HL-60 (cell line): ENCODE measurements around the gene MARK1.

Source experiments
- DNase-seq, 2 experiments: peaks; one replicate each; pipeline ENCODE4 v3.0.0-alpha.2; 2010 to 2020; ENCODE audit warnings: low read depth in 1 of 2, low spot score in 1 of 2
- H3K27ac ChIP-seq: fragments of 250-450 bp; sonication (Bioruptor Pico); replicated peaks from 2 replicates; pipeline ENCODE4 v1.5.1; 2020; ENCODE audit warnings: mild to moderate bottlenecking, moderate library complexity
- H3K27me3 ChIP-seq: fragments of 250-450 bp; sonication (Bioruptor Pico); 2 replicates; pipeline ENCODE4 v1.5.1; 2021; ENCODE audit warnings: mild to moderate bottlenecking, moderate library complexity; ENCODE audit not compliant: insufficient read depth, poor library complexity, severe bottlenecking
- H3K4me3 ChIP-seq: replicated peaks from 2 replicates; pipeline ENCODE4 v1.5.1; 2011; ENCODE audit warnings: mild to moderate bottlenecking, control low read depth, low read length; ENCODE audit not compliant: insufficient read depth
- GABPA ChIP-seq: IDR thresholded peaks from 2 replicates; pipeline ENCODE4 v1.6.1; 2012; ENCODE audit warnings: low read depth
- POLR2AphosphoS5 ChIP-seq: IDR thresholded peaks from 2 replicates; pipeline ENCODE4 v1.6.1; 2012; ENCODE audit warnings: low read depth
- SPI1 ChIP-seq: IDR thresholded peaks from 2 replicates; pipeline ENCODE4 v1.6.1; 2012; ENCODE audit warnings: low read depth, mild to moderate bottlenecking, borderline replicate concordance
- TF ChIP-seq, protein P1 (sequence below): IDR thresholded peaks from 2 replicates; pipeline ENCODE4 v1.6.1; 2012; ENCODE audit warnings: low read depth; ENCODE audit not compliant: insufficient replicate concordance
- TF ChIP-seq, protein P2 (sequence below): IDR thresholded peaks from one replicate; pipeline ENCODE4 v1.5.1; 2011; ENCODE audit warnings: low read length, control low read depth, inconsistent platforms; ENCODE audit not compliant: insufficient read depth

MARK1 gene

DNA sequence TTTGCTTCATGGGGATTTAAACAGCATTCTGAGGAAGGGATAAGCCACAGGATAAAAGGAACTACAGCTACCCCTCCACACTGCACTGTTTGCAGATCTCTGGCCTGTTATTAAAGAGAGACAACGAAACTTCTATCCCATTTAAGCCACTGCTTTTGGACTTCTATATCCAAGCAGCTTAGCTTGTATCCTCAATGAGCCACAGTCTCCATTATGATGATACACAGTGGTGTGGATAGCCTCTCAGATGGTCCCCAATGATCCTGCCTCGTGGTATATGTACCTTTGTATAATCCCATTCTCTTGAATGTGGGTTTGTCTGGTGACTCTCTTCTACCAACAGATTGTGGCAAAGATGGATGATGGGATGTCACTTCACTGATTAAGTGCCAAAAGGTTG lies 36.0 kb upstream of the MARK1 start:
- no peak overlapping the region for H3K27ac ChIP-seq
- no peak overlapping the region for H3K4me3 ChIP-seq
- no peak for DNase-seq
- TF ChIP-seq POLR2AphosphoS5: no peak
- TF ChIP-seq, protein P1, sequence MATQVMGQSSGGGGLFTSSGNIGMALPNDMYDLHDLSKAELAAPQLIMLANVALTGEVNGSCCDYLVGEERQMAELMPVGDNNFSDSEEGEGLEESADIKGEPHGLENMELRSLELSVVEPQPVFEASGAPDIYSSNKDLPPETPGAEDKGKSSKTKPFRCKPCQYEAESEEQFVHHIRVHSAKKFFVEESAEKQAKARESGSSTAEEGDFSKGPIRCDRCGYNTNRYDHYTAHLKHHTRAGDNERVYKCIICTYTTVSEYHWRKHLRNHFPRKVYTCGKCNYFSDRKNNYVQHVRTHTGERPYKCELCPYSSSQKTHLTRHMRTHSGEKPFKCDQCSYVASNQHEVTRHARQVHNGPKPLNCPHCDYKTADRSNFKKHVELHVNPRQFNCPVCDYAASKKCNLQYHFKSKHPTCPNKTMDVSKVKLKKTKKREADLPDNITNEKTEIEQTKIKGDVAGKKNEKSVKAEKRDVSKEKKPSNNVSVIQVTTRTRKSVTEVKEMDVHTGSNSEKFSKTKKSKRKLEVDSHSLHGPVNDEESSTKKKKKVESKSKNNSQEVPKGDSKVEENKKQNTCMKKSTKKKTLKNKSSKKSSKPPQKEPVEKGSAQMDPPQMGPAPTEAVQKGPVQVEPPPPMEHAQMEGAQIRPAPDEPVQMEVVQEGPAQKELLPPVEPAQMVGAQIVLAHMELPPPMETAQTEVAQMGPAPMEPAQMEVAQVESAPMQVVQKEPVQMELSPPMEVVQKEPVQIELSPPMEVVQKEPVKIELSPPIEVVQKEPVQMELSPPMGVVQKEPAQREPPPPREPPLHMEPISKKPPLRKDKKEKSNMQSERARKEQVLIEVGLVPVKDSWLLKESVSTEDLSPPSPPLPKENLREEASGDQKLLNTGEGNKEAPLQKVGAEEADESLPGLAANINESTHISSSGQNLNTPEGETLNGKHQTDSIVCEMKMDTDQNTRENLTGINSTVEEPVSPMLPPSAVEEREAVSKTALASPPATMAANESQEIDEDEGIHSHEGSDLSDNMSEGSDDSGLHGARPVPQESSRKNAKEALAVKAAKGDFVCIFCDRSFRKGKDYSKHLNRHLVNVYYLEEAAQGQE: no peak
- TF ChIP-seq, protein P2, sequence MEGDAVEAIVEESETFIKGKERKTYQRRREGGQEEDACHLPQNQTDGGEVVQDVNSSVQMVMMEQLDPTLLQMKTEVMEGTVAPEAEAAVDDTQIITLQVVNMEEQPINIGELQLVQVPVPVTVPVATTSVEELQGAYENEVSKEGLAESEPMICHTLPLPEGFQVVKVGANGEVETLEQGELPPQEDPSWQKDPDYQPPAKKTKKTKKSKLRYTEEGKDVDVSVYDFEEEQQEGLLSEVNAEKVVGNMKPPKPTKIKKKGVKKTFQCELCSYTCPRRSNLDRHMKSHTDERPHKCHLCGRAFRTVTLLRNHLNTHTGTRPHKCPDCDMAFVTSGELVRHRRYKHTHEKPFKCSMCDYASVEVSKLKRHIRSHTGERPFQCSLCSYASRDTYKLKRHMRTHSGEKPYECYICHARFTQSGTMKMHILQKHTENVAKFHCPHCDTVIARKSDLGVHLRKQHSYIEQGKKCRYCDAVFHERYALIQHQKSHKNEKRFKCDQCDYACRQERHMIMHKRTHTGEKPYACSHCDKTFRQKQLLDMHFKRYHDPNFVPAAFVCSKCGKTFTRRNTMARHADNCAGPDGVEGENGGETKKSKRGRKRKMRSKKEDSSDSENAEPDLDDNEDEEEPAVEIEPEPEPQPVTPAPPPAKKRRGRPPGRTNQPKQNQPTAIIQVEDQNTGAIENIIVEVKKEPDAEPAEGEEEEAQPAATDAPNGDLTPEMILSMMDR: no peak
- no peak for TF ChIP-seq GABPA
- TF ChIP-seq SPI1: no peak
- H3K27me3 ChIP-seq: no peaks in the 10 kb centered on the region

GRCh38 chr1:220497220-220497947 lies 30.6 kb upstream of the MARK1 start:
- no peak for DNase-seq
- Histone ChIP-seq H3K27ac (no peak overlapping the region), H3K4me3 (no peak overlapping the region), H3K27me3 (no peaks in the 10 kb centered on the region)
- TF ChIP-seq, protein P2: no peak
- no peak for TF ChIP-seq GABPA
- TF ChIP-seq, protein P1: no peak
- no peak for TF ChIP-seq SPI1
- no peak for TF ChIP-seq POLR2AphosphoS5

DNA sequence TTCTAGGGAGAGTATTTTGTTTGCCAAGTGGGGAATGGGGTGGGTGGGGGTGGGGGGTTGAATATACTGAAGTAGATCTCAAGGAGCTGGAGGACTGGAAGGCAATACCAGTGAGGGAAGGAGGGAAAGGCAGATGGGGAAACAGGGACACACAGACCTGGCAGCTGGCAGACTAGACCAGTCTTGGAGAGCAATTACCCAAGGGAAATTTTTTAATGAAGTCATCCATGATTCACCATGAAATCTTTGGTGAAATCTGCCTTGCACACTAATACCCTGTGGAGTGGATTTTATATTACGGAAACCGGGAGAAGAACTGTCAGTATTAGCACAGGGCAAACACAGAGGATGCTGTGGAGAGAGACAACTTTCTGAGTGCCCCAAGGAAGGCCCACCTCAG lies 29.7 kb upstream of the MARK1 start:
- Histone ChIP-seq H3K4me3 (no peak overlapping the region), H3K27ac (no peak overlapping the region), H3K27me3 (no peaks in the 10 kb centered on the region)
- DNase-seq: no peak
- TF ChIP-seq, protein P1: no peak
- TF ChIP-seq, protein P2: no peak
- no peak for TF ChIP-seq GABPA
- no peak for TF ChIP-seq SPI1
- no peak for TF ChIP-seq POLR2AphosphoS5
